SH-SY5Y (cell line): ENCODE measurements around the gene VAT1L.

Experiments used
- GATA2 ChIP-seq: IDR thresholded peaks from 2 replicates; pipeline ENCODE4 v1.6.1; 2011; ENCODE audit warnings: mild to moderate bottlenecking, low read depth, low read length
- GATA3 ChIP-seq: IDR thresholded peaks from 2 replicates; pipeline ENCODE4 v1.6.1; 2011; ENCODE audit warnings: low read depth, mild to moderate bottlenecking, low read length, moderate library complexity

VAT1L gene

GRCh38 chr16:77970371-77970770, 182.0 kb downstream of the VAT1L start:
- TF ChIP-seq GATA2, result no peak
- no peak for TF ChIP-seq GATA3

GRCh38 chr16:77971306-77972061, 183.1 kb downstream of the VAT1L start:
- TF ChIP-seq GATA3, result no peak
- TF ChIP-seq GATA2, result no peak

GRCh38 chr16:77972062-77972392, 183.7 kb downstream of the VAT1L start:
- no peak for TF ChIP-seq GATA3
- no peak for TF ChIP-seq GATA2

GRCh38 chr16:77974883-77975282, 186.5 kb downstream of the VAT1L start:
- TF ChIP-seq GATA2, result no peak
- TF ChIP-seq GATA3, result no peak

GRCh38 chr16:77975942-77976341, 187.6 kb downstream of the VAT1L start:
- TF ChIP-seq GATA2 (no peak), GATA3 (no peak)

GRCh38 chr16:77977339-77977738, 189.0 kb downstream of the VAT1L start:
- TF ChIP-seq GATA2, result no peak
- TF ChIP-seq GATA3, result no peak

- no peak for TF ChIP-seq GATA3
- TF ChIP-seq GATA2, result no peak
Observed at GRCh38 chr16:77985111-77985510, 196.7 kb downstream of the VAT1L start.

GRCh38 chr16:77986011-77986740, 197.8 kb downstream of the VAT1L start:
- TF ChIP-seq GATA3 (no peak), GATA2 (no peak)

GRCh38 chr16:77987810-77988209, 199.4 kb downstream of the VAT1L start:
- TF ChIP-seq GATA2 (no peak), GATA3 (no peak)

GRCh38 chr16:77989846-77990245, 201.5 kb downstream of the VAT1L start:
- no peak for TF ChIP-seq GATA2
- no peak for TF ChIP-seq GATA3

GRCh38 chr16:77991701-77992100, 203.3 kb downstream of the VAT1L start:
- TF ChIP-seq GATA3 (no peak), GATA2 (no peak)

GRCh38 chr16:77993111-77993985, 205.0 kb downstream of the VAT1L start:
- no peak for TF ChIP-seq GATA3
- TF ChIP-seq GATA2, result no peak

GRCh38 chr16:77995843-77996455, 207.6 kb downstream of the VAT1L start:
- TF ChIP-seq GATA2, result no peak
- no peak for TF ChIP-seq GATA3
